Liver (tissue), 9 donors: ENCODE results near the gene RPL13A. TPM values are rescaled to one million over a fixed set of nuclear protein-coding genes. Genes with fewer than 3 reads are reported as not detected.
"Not testable (repeated sequence)": the region's sequence is repeated elsewhere in the genome, so short reads cannot be mapped to it uniquely, and the experiment has no call there.

ENCODE experiments used
- DNase-seq: peaks from one replicate; pipeline ENCODE4 v3.0.0-alpha.2; 2017; ENCODE audit warnings: low spot score
- H3K27ac ChIP-seq, 2 donors: one replicate each; pipeline ENCODE4 v1.7.0; 2013; ENCODE audit warnings: inconsistent platforms in 2 of 2, low read length in 2 of 2, control low read depth in 1 of 2, low read depth in 1 of 2, mild to moderate bottlenecking in 1 of 2
- H3K27me3 ChIP-seq, 4 donors: one replicate each; pipeline versions ENCODE4 v1.6.1 to v1.7.0; 2013; ENCODE audit warnings: low read length in 3 of 4, inconsistent platforms in 1 of 4, mild to moderate bottlenecking in 1 of 4, moderate library complexity in 1 of 4; ENCODE audit not compliant: control insufficient read depth in 4 of 4, insufficient read depth in 4 of 4
- H3K36me3 ChIP-seq, 4 donors: one replicate each; pipeline versions ENCODE4 v1.6.1 to v1.7.0; 2013; ENCODE audit warnings: low read length in 3 of 4, mild to moderate bottlenecking in 3 of 4, low read depth in 1 of 4, moderate library complexity in 1 of 4; ENCODE audit not compliant: control insufficient read depth in 4 of 4, insufficient read depth in 3 of 4
- H3K4me1 ChIP-seq, 4 donors: one replicate each; pipeline versions ENCODE4 v1.6.1 to v1.7.0; 2013; ENCODE audit warnings: low read length in 3 of 4, mild to moderate bottlenecking in 3 of 4, moderate library complexity in 1 of 4; ENCODE audit not compliant: control insufficient read depth in 4 of 4, insufficient read depth in 4 of 4
- H3K4me3 ChIP-seq, 3 donors: one replicate each; pipeline versions ENCODE4 v1.6.1 to v1.7.0; 2013; ENCODE audit warnings: low read length in 3 of 3, control low read depth in 1 of 3, low read depth in 1 of 3, mild to moderate bottlenecking in 1 of 3
- H3K9ac ChIP-seq, 2 donors: one replicate each; pipeline ENCODE4 v1.7.0; 2013; ENCODE audit warnings: low read length in 2 of 2, mild to moderate bottlenecking in 2 of 2, moderate library complexity in 2 of 2, control low read depth in 1 of 2, low read depth in 1 of 2
- H3K9me3 ChIP-seq, 4 donors: one replicate each; pipeline versions ENCODE4 v1.6.1 to v1.7.0; 2013; ENCODE audit warnings: low read length in 3 of 4; ENCODE audit not compliant: control insufficient read depth in 4 of 4
- CTCF ChIP-seq: fragments of 150-350 bp; IDR thresholded peaks from 2 replicates; pipeline ENCODE4 v1.5.1; 2017; ENCODE audit warnings: improper control_type of control experiment, low read depth, low read length; ENCODE audit not compliant: missing input control
- EGR1 ChIP-seq, 2 donors: IDR thresholded peaks; 2 replicates each; pipeline ENCODE4 v1.6.1; 2016 to 2018; ENCODE audit warnings: antibody characterized with exemption in 2 of 2, low read depth in 2 of 2
- FOXA1 ChIP-seq: IDR thresholded peaks from 2 replicates; pipeline ENCODE4 v1.6.1; 2016; ENCODE audit warnings: antibody characterized with exemption
- FOXA2 ChIP-seq: IDR thresholded peaks from 2 replicates; pipeline ENCODE4 v1.6.1; 2016; ENCODE audit warnings: antibody characterized with exemption
- GABPA ChIP-seq, 2 donors: IDR thresholded peaks in 1 of 2; conservative IDR thresholded peaks in 1 of 2; 2 replicates each; pipeline ENCODE4 v1.6.1; 2016; ENCODE audit warnings: antibody characterized with exemption in 2 of 2, mild to moderate bottlenecking in 1 of 2, moderate library complexity in 1 of 2
- HNF4A ChIP-seq, 2 donors: conservative IDR thresholded peaks; 2 replicates each; pipeline ENCODE4 v1.6.1; 2016; ENCODE audit warnings: antibody characterized with exemption in 2 of 2, mild to moderate bottlenecking in 2 of 2
- HNF4G ChIP-seq: IDR thresholded peaks from 2 replicates; pipeline ENCODE4 v1.6.1; 2016; ENCODE audit warnings: antibody characterized with exemption
- JUND ChIP-seq, 2 donors: IDR thresholded peaks; 2 replicates each; pipeline ENCODE4 v1.6.1; 2016; ENCODE audit warnings: antibody characterized with exemption in 2 of 2
- MAX ChIP-seq: IDR thresholded peaks from 2 replicates; pipeline ENCODE4 v1.6.1; 2016; ENCODE audit warnings: antibody characterized with exemption
- NR2F2 ChIP-seq: IDR thresholded peaks from 2 replicates; pipeline ENCODE4 v1.6.1; 2016; ENCODE audit warnings: antibody characterized with exemption
- RAD21 ChIP-seq, 2 donors: IDR thresholded peaks; 2 replicates each; pipeline ENCODE4 v1.6.1; 2016; ENCODE audit warnings: antibody characterized with exemption in 2 of 2, mild to moderate bottlenecking in 2 of 2
- REST ChIP-seq: IDR thresholded peaks from 2 replicates; pipeline ENCODE4 v1.6.1; 2016; ENCODE audit warnings: antibody characterized with exemption, mild to moderate bottlenecking
- SP1 ChIP-seq: IDR thresholded peaks from 2 replicates; pipeline ENCODE4 v1.6.1; 2018; ENCODE audit warnings: antibody characterized with exemption, mild to moderate bottlenecking
- YY1 ChIP-seq: IDR thresholded peaks from 2 replicates; pipeline ENCODE4 v1.6.1; 2016; ENCODE audit warnings: antibody characterized with exemption, mild to moderate bottlenecking
- WGBS: extraction: QIAGEN DNeasy Blood & Tissue Kit; methylation state at CpG from one replicate; pipeline ENCODE4 v1.1.7; 2013; 5-methylcytosine and 5-hydroxymethylcytosine counted together
- polyA plus RNA-seq, 2 donors: library from polyadenylated mRNA; stranded (reverse) in 1 of 2; unstranded in 1 of 2; fragments of 200-250 nt in 1 of 2; fragments of >200 nt in 1 of 2; fragmentation: Nextera tagmentation in 1 of 2; extraction: Ambion mirVana in 1 of 2; gene quantifications; one replicate each; pipeline versions ENCODE4 v1.2.1 to v1.2.3, GENCODE V29; 2013 to 2015
- total RNA-seq, 2 donors: library from RNA; depleted of rRNA; stranded (reverse); fragments of >200 nt; gene quantifications; one replicate each; pipeline ENCODE4 v1.2.3, GENCODE V29; 2014
- TF ChIP-seq, protein P1 (sequence below): IDR thresholded peaks from 2 replicates; pipeline ENCODE4 v1.6.1; 2016; ENCODE audit warnings: antibody characterized with exemption
- donor health status: healthy.
- donor health status: healthy.
- donor health status: healthy.
- donor health status: healthy.
- donor health status: healthy.

The RPL13A gene
- total and polyA plus RNA-seq, 4 donors, result 444 to 1,553 (median 746) TPM

DNA sequence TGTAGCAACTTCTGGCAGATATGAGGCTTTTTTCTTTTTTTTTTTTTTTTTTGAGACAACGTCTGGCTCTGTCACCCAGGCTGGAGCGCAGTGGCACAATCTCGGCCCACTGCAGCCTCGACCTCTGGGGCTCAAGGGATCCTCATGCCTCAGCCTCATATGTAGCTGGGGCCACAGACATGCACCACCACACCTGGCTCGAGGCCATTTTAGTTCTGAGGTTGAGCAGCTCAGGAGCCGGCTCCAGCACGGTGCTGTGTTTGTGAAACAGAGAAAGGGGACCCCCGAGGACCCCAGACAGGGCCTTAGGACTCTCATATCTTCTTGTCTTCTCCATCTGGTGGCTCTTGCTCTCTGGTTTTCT is 16.8 kb upstream of the RPL13A start (continued):
- TF ChIP-seq, protein P1, sequence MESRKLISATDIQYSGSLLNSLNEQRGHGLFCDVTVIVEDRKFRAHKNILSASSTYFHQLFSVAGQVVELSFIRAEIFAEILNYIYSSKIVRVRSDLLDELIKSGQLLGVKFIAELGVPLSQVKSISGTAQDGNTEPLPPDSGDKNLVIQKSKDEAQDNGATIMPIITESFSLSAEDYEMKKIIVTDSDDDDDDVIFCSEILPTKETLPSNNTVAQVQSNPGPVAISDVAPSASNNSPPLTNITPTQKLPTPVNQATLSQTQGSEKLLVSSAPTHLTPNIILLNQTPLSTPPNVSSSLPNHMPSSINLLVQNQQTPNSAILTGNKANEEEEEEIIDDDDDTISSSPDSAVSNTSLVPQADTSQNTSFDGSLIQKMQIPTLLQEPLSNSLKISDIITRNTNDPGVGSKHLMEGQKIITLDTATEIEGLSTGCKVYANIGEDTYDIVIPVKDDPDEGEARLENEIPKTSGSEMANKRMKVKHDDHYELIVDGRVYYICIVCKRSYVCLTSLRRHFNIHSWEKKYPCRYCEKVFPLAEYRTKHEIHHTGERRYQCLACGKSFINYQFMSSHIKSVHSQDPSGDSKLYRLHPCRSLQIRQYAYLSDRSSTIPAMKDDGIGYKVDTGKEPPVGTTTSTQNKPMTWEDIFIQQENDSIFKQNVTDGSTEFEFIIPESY, result no peak
- TF ChIP-seq REST, result no peak

DNA sequence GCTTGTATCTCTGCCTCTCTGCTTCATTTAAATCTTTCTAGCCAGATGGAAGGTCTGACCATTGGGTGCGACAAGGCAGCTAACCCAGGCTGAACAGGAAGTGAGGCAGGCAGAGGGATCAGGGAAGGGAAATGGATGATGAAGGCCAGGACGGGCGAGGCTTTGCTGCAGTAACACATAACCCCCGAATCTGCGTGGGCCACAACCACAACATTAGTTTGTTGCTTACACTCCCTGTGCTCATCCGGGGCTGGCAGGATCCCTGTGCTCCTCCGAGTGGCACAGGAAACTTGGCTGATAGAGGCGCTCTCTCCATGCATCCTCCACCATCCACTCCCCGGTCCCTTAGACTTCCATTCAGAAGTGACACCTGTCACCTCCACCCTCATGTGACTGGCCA is 14.5 kb upstream of the RPL13A start:
- TF ChIP-seq FOXA1, result no peak
- TF ChIP-seq GABPA (IDR thresholded peaks at IDR 0.05 in 1 of 2, conservative IDR thresholded peaks at IDR 0.05 in 1 of 2), result no peak
- TF ChIP-seq MAX, result no peak
- TF ChIP-seq NR2F2, result no peak
- no peak for TF ChIP-seq HNF4A (conservative IDR thresholded peaks at IDR 0.05)
- no peak for TF ChIP-seq REST
- no peak for TF ChIP-seq YY1
- TF ChIP-seq JUND (IDR thresholded peaks at IDR 0.05), result no peak
- no peak for TF ChIP-seq SP1
- no peak for TF ChIP-seq RAD21 (IDR thresholded peaks at IDR 0.05)
- no peak for TF ChIP-seq HNF4G
- no peak for TF ChIP-seq EGR1 (IDR thresholded peaks at IDR 0.05; ENCODE audit: low read depth in 2 of 2)
- TF ChIP-seq FOXA2, result no peak
- no peak for TF ChIP-seq CTCF
- Histone ChIP-seq H3K36me3 (no peaks in the 10 kb centered on the region), H3K9ac (no peak overlapping the region), H3K27ac (no peak overlapping the region), H3K4me3 (no peak overlapping the region), H3K27me3 (no peaks in the 10 kb centered on the region), H3K4me1 (peaks cover 0 to 11% (median 6%) of the 10 kb centered on the region in 4 donors), H3K9me3 (no peaks in the 10 kb centered on the region)
- DNase-seq, result no peak
- WGBS, result 76% methylated on average over 9 of the region's 9 CpGs

DNA sequence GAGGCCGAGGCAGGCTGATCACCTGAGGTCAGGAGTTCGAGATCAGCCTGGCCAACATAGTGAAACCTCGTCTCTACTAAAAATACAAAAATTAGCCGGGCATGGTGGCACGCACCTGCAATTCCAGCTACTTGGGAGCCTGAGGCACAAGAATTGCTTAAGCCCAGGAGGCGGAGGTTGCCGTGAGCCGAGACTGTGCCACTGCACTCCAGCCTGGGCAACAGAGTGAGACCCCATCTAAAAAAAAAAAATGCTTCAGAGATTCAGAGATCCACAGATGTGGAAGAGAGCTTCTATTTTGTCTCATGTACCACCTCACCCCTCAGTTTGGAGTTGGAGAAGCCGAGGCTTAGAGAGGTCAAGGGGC is 13.9 kb upstream of the RPL13A start:
- not testable (repeated sequence) for H3K36me3 ChIP-seq, DNase-seq, H3K27me3 ChIP-seq, H3K9me3 ChIP-seq, H3K9ac ChIP-seq
- 73% methylated on average over 9 of the region's 9 CpGs for WGBS
- H3K4me1 ChIP-seq, result peaks cover 0 to 11% (median 6%) of the 10 kb centered on the region in 4 donors
- peak overlapping the region in 2 of 3 donors; percentile 62 to 85 for H3K4me3 ChIP-seq
- peak overlapping the region; percentile 72 to 79 for H3K27ac ChIP-seq
